ENCODE measurements around the gene PVALB.

The PVALB gene

GRCh38 chr22:36781656-36782627 lies 34.9 kb downstream of the PVALB start:
- TF ChIP-seq CTCF (conservative IDR thresholded peaks at IDR 0.05; ENCODE audit: control insufficient read depth, insufficient read depth, low read depth, low read length) = peak; percentile 78
- no peak overlapping the region for H3K4me3 ChIP-seq (ENCODE audit: control insufficient read depth, low read depth, low read length)
- DNase-seq (ENCODE audit: low read depth) = peak; percentile 89

- no peak for TF ChIP-seq CTCF (conservative IDR thresholded peaks at IDR 0.05; ENCODE audit: control insufficient read depth, insufficient read depth, low read depth, low read length)
- no peak overlapping the region for H3K4me3 ChIP-seq (ENCODE audit: control insufficient read depth, low read depth, low read length)
These were observed 38.8 kb downstream of the PVALB start for GRCh38 chr22:36778020-36778419.

GRCh38 chr22:36776722-36777121 lies 40.1 kb downstream of the PVALB start:
- TF ChIP-seq CTCF (conservative IDR thresholded peaks at IDR 0.05; ENCODE audit: control insufficient read depth, insufficient read depth, low read depth, low read length) = no peak
- no peak for DNase-seq (ENCODE audit: low read depth)
- peak overlapping the region; percentile 33 for H3K4me3 ChIP-seq (ENCODE audit: control insufficient read depth, low read depth, low read length)

More at GRCh38 chr22:36778020-36778419, 38.8 kb downstream of the PVALB start:
- DNase-seq (ENCODE audit: low read depth) = no peak

GRCh38 chr22:36775964-36776669 lies 40.7 kb downstream of the PVALB start, which contains the start of gene IFT27:
Gene IFT27, minus strand, starts transcription at chr22:36776119. Its CDS starts 412 bp downstream, at chr22:36775707.
- TF ChIP-seq CTCF (conservative IDR thresholded peaks at IDR 0.05; ENCODE audit: control insufficient read depth, insufficient read depth, low read depth, low read length) = no peak
- peak within 1 kb of the TSS; percentile 73 for H3K4me3 ChIP-seq (ENCODE audit: control insufficient read depth, low read depth, low read length)
- DNase-seq (ENCODE audit: low read depth) = peak; percentile 100

GRCh38 chr22:36775586-36775963 lies 41.3 kb downstream of the PVALB start:
- H3K4me3 ChIP-seq (ENCODE audit: control insufficient read depth, low read depth, low read length) = peak overlapping the region; percentile 73
- DNase-seq (ENCODE audit: low read depth) = peak; percentile 3
- no peak for TF ChIP-seq CTCF (conservative IDR thresholded peaks at IDR 0.05; ENCODE audit: control insufficient read depth, insufficient read depth, low read depth, low read length)

- DNase-seq (ENCODE audit: low read depth) = peak; percentile 61
- TF ChIP-seq CTCF (conservative IDR thresholded peaks at IDR 0.05; ENCODE audit: control insufficient read depth, insufficient read depth, low read depth, low read length) = peak; percentile 51
- H3K4me3 ChIP-seq (ENCODE audit: control insufficient read depth, low read depth, low read length) = no peak overlapping the region
These were observed 42.9 kb downstream of the PVALB start for GRCh38 chr22:36773935-36774334.
